HG03139 (cell line): Measurements from ENCODE around the gene MRPL4.
"Not testable (repeated sequence)": the region's sequence is repeated elsewhere in the genome, so short reads cannot be mapped to it uniquely, and the experiment has no call there.

ENCODE experiments used
- ATAC-seq: cut with Tn5 transposase; IDR thresholded peaks from one replicate; pipeline ENCODE4 v1.9.1; 2021; ENCODE audit not compliant: unreplicated experiment

MRPL4 gene

DNA sequence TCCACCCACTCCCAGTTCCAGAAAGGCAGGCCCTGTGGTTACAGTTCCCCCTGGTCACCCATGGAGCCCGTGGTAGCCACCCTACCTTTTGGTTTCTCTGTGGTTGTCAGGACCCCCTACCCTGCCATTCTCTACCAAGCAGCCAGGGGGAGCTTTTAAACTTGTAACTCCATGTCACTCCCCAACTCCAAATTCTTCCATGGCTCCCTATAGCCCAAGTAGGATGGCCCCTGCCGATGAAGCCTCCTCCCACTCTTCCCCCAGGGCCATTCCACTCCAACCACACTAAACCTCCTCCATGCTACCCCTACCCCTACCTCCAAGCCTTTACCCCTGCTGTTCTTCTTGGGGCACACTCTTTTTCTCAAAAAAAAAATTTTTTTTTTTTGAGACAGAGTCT lies 23.1 kb upstream of the MRPL4 start:
- no peak for ATAC-seq

GRCh38 chr19:10230173-10230860 lies 21.7 kb upstream of the MRPL4 start:
- ATAC-seq, result no peak

- no peak for ATAC-seq
Measured at GRCh38 chr19:10230861-10231611, 21.0 kb upstream of the MRPL4 start, which contains the start of gene S1PR2. S1PR2 (minus strand) TSS chr19:10231331; CDS start chr19:10224905, 6,426 bp downstream.

DNA sequence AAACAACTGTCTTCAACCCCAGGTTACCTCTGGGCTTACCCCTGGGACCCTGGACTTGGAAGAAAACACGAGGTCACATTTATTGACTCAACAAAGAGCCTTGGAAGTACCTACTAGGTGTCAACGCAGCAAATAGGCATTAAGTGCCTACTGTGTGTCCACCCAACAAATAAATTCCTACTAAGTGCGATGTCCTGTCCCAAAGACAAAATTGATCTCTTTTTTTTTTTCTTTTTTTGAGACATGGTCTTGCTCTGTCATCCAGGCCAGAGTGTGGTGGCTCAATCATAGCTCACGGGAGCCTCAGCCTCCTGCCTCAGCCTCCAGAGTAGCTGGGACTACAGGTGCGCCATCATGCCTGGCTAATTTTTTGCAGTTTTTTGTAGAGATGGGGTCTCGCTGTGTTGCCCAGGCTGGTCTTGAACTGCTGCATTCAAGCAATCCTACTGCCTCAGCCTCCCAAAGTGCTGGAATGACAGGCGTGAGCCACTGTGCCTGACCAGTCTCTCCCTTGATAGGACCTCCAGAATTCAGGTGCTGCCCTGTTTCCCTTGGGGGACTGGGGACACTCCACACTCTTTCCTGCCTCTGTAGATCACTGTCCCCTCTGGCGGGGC lies 20.3 kb upstream of the MRPL4 start:
- no peak for ATAC-seq

- ATAC-seq, result no peak
Measured at GRCh38 chr19:10233946-10234345, 18.1 kb upstream of the MRPL4 start.

DNA sequence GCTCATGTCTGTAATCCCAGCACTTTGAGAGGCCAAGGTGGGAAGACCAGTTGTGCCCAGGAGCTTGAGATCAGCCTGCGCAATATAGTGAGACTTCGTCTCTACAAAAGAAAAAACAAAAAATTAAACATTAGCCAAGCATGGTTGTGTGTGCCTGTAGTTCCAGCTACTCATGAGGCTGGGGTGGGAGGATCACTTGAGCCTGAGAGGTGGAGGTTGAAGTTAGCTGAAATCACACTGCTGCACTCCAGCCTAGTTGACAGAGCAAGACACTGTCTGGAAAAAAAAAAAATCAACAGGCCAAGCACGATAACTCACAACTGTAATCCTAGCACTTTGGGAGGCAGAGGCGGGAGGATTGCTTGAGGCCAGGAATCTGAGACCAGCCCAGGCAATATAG lies 17.0 kb upstream of the MRPL4 start:
- ATAC-seq, result no peak

- not testable (repeated sequence) for ATAC-seq
Measured at GRCh38 chr19:10235409-10235808, 16.6 kb upstream of the MRPL4 start.

GRCh38 chr19:10237702-10238101 lies 14.3 kb upstream of the MRPL4 start:
- ATAC-seq, result no peak

- no peak for ATAC-seq
Measured at GRCh38 chr19:10238172-10238783, 13.7 kb upstream of the MRPL4 start.

- not testable (repeated sequence) for ATAC-seq
Measured at GRCh38 chr19:10241826-10242449, 10.1 kb upstream of the MRPL4 start.

DNA sequence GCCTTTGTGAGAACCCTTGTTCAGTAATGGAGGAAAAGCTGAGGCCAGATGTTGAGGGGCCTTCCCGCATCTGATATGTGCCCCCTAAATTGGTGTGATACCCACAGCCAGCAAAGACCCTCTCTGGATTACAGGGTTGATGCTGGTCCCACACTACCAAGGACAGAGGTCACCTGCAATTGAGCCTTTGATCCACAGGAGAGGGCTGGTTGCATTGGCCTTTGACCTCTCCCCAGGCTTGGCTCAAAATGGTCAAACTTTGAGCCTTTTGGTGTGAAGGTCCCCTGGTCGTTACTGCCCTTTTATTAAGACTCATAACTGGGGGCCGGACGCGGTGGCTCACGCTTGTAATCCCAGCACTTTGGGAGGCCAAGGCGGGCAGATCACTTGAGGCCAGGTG lies 8.4 kb upstream of the MRPL4 start:
- ATAC-seq, result no peak

DNA sequence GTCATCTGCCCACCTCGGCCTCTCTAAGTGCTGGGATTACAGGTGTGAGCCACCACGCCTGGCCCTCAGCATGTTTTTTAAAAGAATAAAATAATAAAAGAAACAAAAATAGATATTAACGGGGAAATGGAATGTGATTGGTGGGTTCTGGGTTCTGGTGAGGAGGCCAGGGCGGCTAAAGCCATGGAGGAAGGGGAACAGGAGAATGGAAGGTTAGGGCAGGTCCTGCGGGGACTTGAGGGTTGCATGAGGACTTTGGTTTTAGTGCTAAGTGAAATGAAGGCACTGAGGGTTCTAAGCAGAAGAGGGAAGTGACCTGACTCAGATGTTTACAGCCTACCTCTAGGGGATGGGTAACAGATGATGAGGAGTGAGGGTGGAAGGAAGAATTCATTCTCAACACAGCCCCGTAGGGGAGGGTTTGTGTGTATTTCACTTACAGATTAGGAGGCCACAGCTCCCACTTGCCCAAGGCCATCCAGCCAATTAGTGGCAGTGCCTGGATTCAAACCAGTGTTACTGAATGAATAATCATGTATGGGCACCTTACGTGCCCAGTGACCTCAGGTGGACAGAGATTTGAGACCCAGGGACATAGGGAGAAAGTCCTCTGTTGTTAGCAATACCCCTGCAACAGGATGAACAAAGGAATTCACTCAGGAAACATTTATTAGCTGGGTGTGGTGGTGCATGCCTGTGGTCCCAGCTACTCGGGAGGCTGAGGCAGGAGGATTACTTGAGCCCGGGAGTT lies 6.7 kb upstream of the MRPL4 start:
- no peak for ATAC-seq

DNA sequence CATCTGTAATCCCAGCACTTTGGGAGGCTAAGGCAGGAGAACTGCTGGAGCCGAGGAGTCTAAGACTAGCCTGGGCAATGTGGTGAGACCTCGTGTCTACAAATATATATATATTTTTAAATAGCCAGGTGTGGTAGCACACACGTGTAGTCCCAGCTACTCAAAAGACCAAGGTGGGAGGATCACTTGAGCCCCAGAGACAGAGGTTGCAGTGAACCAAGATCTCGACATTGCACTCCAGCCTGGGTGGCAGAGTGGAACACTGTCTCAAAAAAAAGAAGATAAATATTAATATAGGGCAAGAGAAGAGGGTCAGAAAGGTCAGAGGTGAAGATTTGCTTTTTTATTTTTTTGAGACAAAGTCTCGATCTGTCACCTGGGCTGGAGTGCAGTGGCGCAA lies 5.5 kb upstream of the MRPL4 start:
- no peak for ATAC-seq

DNA sequence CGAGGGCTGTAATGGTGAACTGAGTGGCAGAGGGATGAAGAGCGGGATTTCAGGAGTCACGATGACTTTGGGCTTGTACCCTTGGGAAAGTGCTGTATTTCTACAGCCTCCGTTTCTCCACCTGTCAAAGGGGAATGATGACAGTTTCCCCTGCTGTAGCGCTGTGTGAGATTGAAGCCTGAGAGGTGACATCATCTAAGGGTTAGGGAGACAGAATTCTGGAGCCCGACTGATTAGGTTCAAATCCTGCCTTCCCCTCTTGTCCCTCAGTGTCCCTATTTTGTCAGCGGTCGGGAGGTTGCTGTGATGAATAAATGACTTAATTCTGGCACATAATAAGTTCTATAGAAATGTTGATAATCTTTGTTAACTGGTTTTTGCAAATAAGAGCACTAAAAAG lies 693 bp downstream of the MRPL4 start:
- no peak for ATAC-seq

DNA sequence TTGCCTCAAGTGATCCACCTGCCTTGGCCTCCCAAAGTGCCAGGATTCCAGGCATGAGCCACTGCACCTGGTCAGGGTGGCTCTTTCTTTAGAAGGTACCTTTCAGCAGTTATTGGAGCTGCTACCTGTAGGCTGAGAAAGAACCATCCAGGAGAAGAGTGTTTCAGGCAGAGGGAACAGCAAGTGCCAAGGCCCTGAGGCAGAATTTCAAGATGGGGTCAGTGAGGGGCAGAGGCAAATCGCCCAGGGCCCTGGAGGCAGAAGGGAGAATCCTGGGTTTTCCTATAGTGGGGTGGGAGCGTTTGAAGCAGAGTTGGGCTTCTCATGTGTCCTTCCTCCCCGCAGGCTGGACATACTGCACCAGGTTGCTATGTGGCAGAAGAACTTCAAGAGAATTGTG lies 2.2 kb downstream of the MRPL4 start:
- no peak for ATAC-seq

- ATAC-seq, result no peak
Measured at GRCh38 chr19:10255358-10255757, 3.3 kb downstream of the MRPL4 start.

DNA sequence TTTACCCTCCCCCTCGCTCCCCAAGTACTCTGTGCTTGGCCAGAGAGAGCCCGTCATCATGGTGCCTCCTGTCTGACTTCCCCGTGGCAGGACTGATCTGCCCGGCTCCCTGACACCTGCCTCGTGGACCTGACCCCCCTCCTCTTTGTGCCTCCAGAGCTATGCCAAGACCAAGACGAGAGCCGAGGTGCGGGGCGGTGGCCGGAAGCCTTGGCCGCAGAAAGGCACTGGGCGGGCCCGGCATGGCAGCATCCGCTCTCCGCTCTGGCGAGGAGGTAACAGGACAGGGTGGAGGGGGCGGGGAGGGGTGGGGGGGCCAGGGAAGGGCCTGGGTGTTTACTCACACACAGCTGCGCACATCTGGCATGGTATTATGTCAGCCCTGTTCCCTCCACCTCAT lies 4.5 kb downstream of the MRPL4 start:
- no peak for ATAC-seq

- ATAC-seq, result no peak
Measured at GRCh38 chr19:10256970-10257615, 5.1 kb downstream of the MRPL4 start.

- no peak for ATAC-seq
Measured at GRCh38 chr19:10258080-10258710, 6.2 kb downstream of the MRPL4 start.
